Nephron progenitor cell (in vitro differentiated cells): ENCODE measurements around the gene TTBK1.
A peak's percentile ranks its signal among the peaks of the same experiment; 100 is the strongest.

Source experiments
- DNase-seq: peaks from one replicate; pipeline ENCODE4 v3.0.0; 2021
- H3K27ac Mint-ChIP-seq: 2 replicates; pipeline ENCODE4 v1.8.0; 2021; ENCODE audit warnings: mild to moderate bottlenecking, moderate library complexity, mixed read lengths
- H3K27me3 Mint-ChIP-seq: 2 replicates; pipeline ENCODE4 v1.8.0; 2021; ENCODE audit warnings: mild to moderate bottlenecking, low read depth, mixed read lengths; ENCODE audit not compliant: poor library complexity
- H3K36me3 Mint-ChIP-seq: 2 replicates; pipeline ENCODE4 v1.8.0; 2021; ENCODE audit warnings: low read depth, mixed read lengths
- H3K4me1 Mint-ChIP-seq: 2 replicates; pipeline ENCODE4 v1.8.0; 2021; ENCODE audit warnings: mixed read lengths
- H3K4me3 Mint-ChIP-seq: 2 replicates; pipeline ENCODE4 v1.8.0; 2021; ENCODE audit warnings: mild to moderate bottlenecking, moderate library complexity, mixed read lengths
- H3K9me3 Mint-ChIP-seq: 2 replicates; pipeline ENCODE4 v1.8.0; 2021; ENCODE audit warnings: mild to moderate bottlenecking, moderate library complexity, mixed read lengths
- TF ChIP-seq, protein P1 (sequence below): fragments of 200-600 bp; sonication (generic); IDR thresholded peaks from 2 replicates; pipeline ENCODE4 v1.5.0; 2021; ENCODE audit warnings: antibody characterized with exemption

TTBK1 gene

DNA sequence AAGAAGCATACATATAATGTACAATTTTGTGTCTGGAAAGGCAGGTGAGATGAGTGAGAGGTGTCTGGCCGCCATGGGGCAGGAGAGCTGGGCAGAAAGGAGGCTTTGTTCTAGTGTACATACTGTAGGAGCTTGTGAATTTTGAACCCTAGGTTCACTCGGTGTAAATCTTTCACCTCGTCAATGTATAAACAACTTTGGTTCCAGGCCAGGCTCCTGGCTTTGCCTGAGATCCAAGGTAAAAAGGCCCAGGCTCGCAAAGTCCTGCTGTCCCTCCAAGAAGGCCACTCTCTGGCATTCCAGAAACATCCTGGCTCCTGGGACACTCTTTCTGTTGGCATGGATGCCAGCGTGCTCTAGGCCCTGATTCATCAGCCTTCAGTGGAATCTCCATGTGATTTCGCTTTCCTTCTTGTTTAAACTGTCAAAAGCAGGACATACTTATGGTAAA lies 47.6 kb downstream of the TTBK1 start:
- no peak overlapping the region for H3K4me3 Mint-ChIP-seq
- no peaks in the 10 kb centered on the region for H3K9me3 Mint-ChIP-seq
- peaks cover 17% of the 10 kb centered on the region for H3K4me1 Mint-ChIP-seq
- no peaks in the 10 kb centered on the region for H3K36me3 Mint-ChIP-seq
- TF ChIP-seq, protein P1, sequence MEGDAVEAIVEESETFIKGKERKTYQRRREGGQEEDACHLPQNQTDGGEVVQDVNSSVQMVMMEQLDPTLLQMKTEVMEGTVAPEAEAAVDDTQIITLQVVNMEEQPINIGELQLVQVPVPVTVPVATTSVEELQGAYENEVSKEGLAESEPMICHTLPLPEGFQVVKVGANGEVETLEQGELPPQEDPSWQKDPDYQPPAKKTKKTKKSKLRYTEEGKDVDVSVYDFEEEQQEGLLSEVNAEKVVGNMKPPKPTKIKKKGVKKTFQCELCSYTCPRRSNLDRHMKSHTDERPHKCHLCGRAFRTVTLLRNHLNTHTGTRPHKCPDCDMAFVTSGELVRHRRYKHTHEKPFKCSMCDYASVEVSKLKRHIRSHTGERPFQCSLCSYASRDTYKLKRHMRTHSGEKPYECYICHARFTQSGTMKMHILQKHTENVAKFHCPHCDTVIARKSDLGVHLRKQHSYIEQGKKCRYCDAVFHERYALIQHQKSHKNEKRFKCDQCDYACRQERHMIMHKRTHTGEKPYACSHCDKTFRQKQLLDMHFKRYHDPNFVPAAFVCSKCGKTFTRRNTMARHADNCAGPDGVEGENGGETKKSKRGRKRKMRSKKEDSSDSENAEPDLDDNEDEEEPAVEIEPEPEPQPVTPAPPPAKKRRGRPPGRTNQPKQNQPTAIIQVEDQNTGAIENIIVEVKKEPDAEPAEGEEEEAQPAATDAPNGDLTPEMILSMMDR: no peak
- peak overlapping the region; percentile 37 for H3K27ac Mint-ChIP-seq
- DNase-seq: no peak
- H3K27me3 Mint-ChIP-seq: peaks cover 34% of the 10 kb centered on the region

DNA sequence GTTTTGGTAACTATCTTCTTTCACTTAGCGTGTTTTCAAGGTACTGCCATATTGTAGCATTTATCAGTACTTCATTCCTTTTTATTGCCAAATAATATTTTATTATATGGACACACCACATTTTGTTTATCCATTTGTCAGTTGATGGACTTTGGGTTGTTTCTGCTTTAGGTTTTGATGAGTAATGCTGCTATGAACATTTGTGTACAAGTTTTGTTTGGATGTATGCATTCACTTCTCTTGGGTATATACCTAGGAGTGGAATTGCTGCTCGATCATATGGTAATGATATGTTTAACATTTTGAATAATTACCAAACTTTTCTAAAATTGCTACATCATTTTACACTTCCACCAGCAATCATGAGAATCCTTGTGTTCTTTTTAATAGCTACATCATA lies 48.4 kb downstream of the TTBK1 start:
- Mint-ChIP-seq H3K4me3 (no peak overlapping the region), H3K4me1 (peaks cover 15% of the 10 kb centered on the region), H3K27ac (no peak overlapping the region), H3K27me3 (peaks cover 30% of the 10 kb centered on the region), H3K9me3 (no peaks in the 10 kb centered on the region), H3K36me3 (no peaks in the 10 kb centered on the region)
- TF ChIP-seq, protein P1: no peak
- no peak for DNase-seq

DNA sequence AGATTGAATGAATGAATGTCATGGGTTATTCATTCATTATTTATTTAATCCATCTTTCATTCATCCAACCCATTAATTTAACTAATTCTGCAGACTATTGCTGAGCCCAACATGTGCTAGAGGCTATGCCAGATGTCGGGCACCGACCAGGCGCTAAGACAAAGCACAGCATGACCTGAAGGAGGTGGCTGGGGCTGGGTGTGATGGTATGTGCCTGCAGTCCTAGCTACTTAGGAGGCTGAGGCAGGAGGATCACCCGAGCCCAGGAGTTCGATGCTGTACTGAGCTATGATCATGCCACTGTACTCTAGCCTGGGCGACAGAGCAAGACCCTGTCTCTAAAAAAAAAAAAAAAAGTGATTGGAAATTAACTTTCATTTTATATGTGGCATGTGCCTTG lies 49.1 kb downstream of the TTBK1 start:
- no peak overlapping the region for H3K27ac Mint-ChIP-seq
- H3K9me3 Mint-ChIP-seq: no peaks in the 10 kb centered on the region
- peaks cover 9% of the 10 kb centered on the region for H3K4me1 Mint-ChIP-seq
- no peaks in the 10 kb centered on the region for H3K36me3 Mint-ChIP-seq
- no peak overlapping the region for H3K4me3 Mint-ChIP-seq
- H3K27me3 Mint-ChIP-seq: peaks cover 25% of the 10 kb centered on the region
- TF ChIP-seq, protein P1: no peak
- DNase-seq: no peak

DNA sequence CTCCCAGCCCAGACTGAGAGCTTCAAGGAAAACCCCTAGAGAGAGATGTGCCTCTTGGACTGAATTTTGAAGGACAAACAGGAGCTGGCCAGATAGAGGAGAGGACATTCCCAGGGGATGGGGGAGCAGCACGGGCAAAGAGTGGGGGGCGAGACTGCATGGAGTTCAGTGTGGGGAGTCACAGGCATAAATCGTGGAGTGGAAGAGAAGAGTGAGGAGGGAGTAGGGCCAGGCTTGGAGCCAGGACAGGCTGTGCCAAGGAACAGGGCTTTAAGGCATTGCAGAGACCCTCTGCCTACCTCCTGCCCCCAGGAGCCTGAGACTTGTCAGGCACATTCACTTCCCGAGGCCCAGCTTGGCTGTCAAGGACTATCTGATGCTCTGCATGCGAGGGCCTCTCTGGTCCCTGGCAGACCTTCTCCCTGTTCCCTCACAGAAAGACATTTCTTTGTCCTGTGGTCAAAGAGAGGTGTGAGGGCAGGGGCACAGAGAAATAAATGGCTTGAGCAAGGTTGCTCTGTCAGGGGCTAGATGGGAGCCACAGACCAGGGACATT lies 49.6 kb downstream of the TTBK1 start:
- peaks cover 4% of the 10 kb centered on the region for H3K4me1 Mint-ChIP-seq
- TF ChIP-seq, protein P1: no peak
- no peak overlapping the region for H3K27ac Mint-ChIP-seq
- no peak for DNase-seq
- no peaks in the 10 kb centered on the region for H3K9me3 Mint-ChIP-seq
- peaks cover 24% of the 10 kb centered on the region for H3K27me3 Mint-ChIP-seq
- H3K4me3 Mint-ChIP-seq: no peak overlapping the region
- H3K36me3 Mint-ChIP-seq: no peaks in the 10 kb centered on the region

DNA sequence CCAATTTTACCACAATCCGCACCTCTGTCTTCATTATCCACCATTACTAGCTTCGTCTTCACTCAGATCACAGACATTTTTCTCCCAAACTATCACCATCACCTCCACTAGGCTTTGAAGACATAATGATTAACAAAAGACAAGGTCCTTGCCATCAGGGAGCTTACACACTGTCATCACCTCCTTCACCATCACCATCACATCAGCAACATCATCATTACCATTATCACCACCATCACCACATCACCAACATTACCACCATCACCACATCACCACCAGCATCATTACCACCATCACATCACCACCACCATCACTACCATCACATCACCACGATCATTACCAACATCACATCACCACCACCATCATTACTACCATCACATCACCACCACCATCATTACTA lies 50.4 kb downstream of the TTBK1 start:
- Mint-ChIP-seq H3K36me3 (no peaks in the 10 kb centered on the region), H3K27me3 (peaks cover 20% of the 10 kb centered on the region), H3K4me3 (no peak overlapping the region), H3K9me3 (no peaks in the 10 kb centered on the region), H3K4me1 (no peaks in the 10 kb centered on the region), H3K27ac (no peak overlapping the region)
- no peak for DNase-seq
- TF ChIP-seq, protein P1: no peak

DNA sequence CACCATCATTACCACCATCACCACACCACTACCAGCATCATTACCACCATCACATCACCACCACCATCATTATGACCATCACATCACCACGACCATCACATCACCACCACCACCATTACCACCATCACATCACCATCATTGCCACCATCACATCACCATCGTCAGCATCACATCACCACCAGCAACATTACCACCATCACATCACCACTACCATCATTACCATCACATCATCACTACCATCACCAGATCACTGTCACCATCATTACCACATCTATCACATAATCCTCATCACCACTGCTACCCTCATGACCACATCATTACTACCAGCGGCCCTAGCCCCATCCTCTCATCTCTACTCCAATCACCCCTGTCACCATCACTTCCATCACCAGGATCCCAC lies 51.3 kb downstream of the TTBK1 start:
- TF ChIP-seq, protein P1: no peak
- H3K9me3 Mint-ChIP-seq: no peaks in the 10 kb centered on the region
- DNase-seq: no peak
- H3K36me3 Mint-ChIP-seq: no peaks in the 10 kb centered on the region
- peaks cover 19% of the 10 kb centered on the region for H3K27me3 Mint-ChIP-seq
- H3K4me3 Mint-ChIP-seq: no peak overlapping the region
- no peaks in the 10 kb centered on the region for H3K4me1 Mint-ChIP-seq
- H3K27ac Mint-ChIP-seq: no peak overlapping the region
